ENCODE data around the gene STRIP1. TPM values are rescaled to one million over a fixed set of nuclear protein-coding genes. Genes with fewer than 3 reads are reported as not detected.
A peak's percentile ranks its signal among the peaks of the same experiment; 100 is the strongest.
"Not testable (repeated sequence)": the region's sequence is repeated elsewhere in the genome, so short reads cannot be mapped to it uniquely, and the experiment has no call there.

Gene STRIP1
- polyA plus RNA-seq, 3 donors from 2014 or later: 17.7 to 30.4 (median 19.6) TPM

- no peak overlapping the region for H3K4me3 Mint-ChIP-seq
- peaks cover 5 to 11% (median 7%) of the 10 kb centered on the region in 3 donors for H3K27me3 Mint-ChIP-seq (ENCODE audit: low read depth in 3 of 3)
- no peaks in the 10 kb centered on the region for H3K4me1 Mint-ChIP-seq
- H3K9me3 Mint-ChIP-seq: no peaks in the 10 kb centered on the region
- H3K36me3 Mint-ChIP-seq: no peaks in the 10 kb centered on the region
- no peak for DNase-seq
- no peak overlapping the region for H3K27ac Mint-ChIP-seq
Observed at GRCh38 chr1:110076789-110077500, 42.5 kb downstream of the STRIP1 start.

- not testable (repeated sequence) for H3K4me3 Mint-ChIP-seq, H3K27ac Mint-ChIP-seq
- peaks cover 4 to 24% (median 14%) of the 10 kb centered on the region in 3 donors for H3K27me3 Mint-ChIP-seq (ENCODE audit: low read depth in 3 of 3)
Observed at GRCh38 chr1:110079995-110080394, 45.6 kb downstream of the STRIP1 start.

GRCh38 chr1:110081061-110081460, 46.6 kb downstream of the STRIP1 start:
- Mint-ChIP-seq H3K36me3 (no peaks in the 10 kb centered on the region), H3K27me3 (ENCODE audit: low read depth in 3 of 3) (peaks cover 4 to 26% (median 16%) of the 10 kb centered on the region in 3 donors), H3K4me3 (no peak overlapping the region), H3K27ac (no peak overlapping the region), H3K9me3 (peaks cover 0 to 1% (median 0%) of the 10 kb centered on the region in 6 donors), H3K4me1 (peaks cover 12 to 26% of the 10 kb centered on the region in 2 donors)
- no peak for DNase-seq

More at GRCh38 chr1:110079995-110080394, 45.6 kb downstream of the STRIP1 start:
- not testable (repeated sequence) for DNase-seq, H3K36me3 Mint-ChIP-seq, H3K9me3 Mint-ChIP-seq
- H3K4me1 Mint-ChIP-seq: peaks cover 12 to 23% of the 10 kb centered on the region in 2 donors

- Mint-ChIP-seq H3K4me3 (peak overlapping the region in 3 of 5 donors; percentile 7 to 91 (median 25)), H3K27ac (no peak overlapping the region), H3K4me1 (peaks cover 12 to 26% of the 10 kb centered on the region in 2 donors), H3K9me3 (peaks cover 0 to 1% (median 0%) of the 10 kb centered on the region in 6 donors), H3K36me3 (no peaks in the 10 kb centered on the region), H3K27me3 (ENCODE audit: low read depth in 3 of 3) (peaks cover 4 to 22% (median 16%) of the 10 kb centered on the region in 3 donors)
- no peak for DNase-seq
Observed at GRCh38 chr1:110082477-110082876, 48.1 kb downstream of the STRIP1 start.

GRCh38 chr1:110083061-110083865, 48.8 kb downstream of the STRIP1 start:
- DNase-seq: no peak
- H3K4me3 Mint-ChIP-seq: peak overlapping the region; percentile 78 to 91 (median 85)
- H3K36me3 Mint-ChIP-seq: no peaks in the 10 kb centered on the region
- peaks cover 12 to 26% of the 10 kb centered on the region in 2 donors for H3K4me1 Mint-ChIP-seq
- peaks cover 0 to 1% (median 0%) of the 10 kb centered on the region in 6 donors for H3K9me3 Mint-ChIP-seq
- H3K27me3 Mint-ChIP-seq (ENCODE audit: low read depth in 3 of 3): peaks cover 6 to 24% (median 16%) of the 10 kb centered on the region in 3 donors
- no peak overlapping the region for H3K27ac Mint-ChIP-seq

GRCh38 chr1:110083866-110084226, 49.4 kb downstream of the STRIP1 start:
- Mint-ChIP-seq H3K4me3 (peak overlapping the region; percentile 78 to 91 (median 85)), H3K27ac (no peak overlapping the region), H3K9me3 (peaks cover 0 to 1% (median 0%) of the 10 kb centered on the region in 6 donors), H3K27me3 (ENCODE audit: low read depth in 3 of 3) (peaks cover 8 to 23% (median 16%) of the 10 kb centered on the region in 3 donors), H3K36me3 (no peaks in the 10 kb centered on the region), H3K4me1 (peaks cover 12 to 26% of the 10 kb centered on the region in 2 donors)
- DNase-seq: no peak

- no peak for DNase-seq
- H3K27me3 Mint-ChIP-seq (ENCODE audit: low read depth in 3 of 3): peaks cover 8 to 21% (median 16%) of the 10 kb centered on the region in 3 donors
Observed at GRCh38 chr1:110084227-110085078, 50.0 kb downstream of the STRIP1 start.

GRCh38 chr1:110085671-110086070, 51.2 kb downstream of the STRIP1 start:
- H3K27me3 Mint-ChIP-seq (ENCODE audit: low read depth in 3 of 3): peaks cover 5 to 23% (median 14%) of the 10 kb centered on the region in 3 donors
- no peak overlapping the region for H3K27ac Mint-ChIP-seq
- peak overlapping the region in 4 of 5 donors; percentile 0 to 80 (median 31) for H3K4me3 Mint-ChIP-seq
- no peaks in the 10 kb centered on the region for H3K36me3 Mint-ChIP-seq
- peaks cover 12 to 26% of the 10 kb centered on the region in 2 donors for H3K4me1 Mint-ChIP-seq
- peaks cover 0 to 1% (median 0%) of the 10 kb centered on the region in 6 donors for H3K9me3 Mint-ChIP-seq
- no peak for DNase-seq

More at GRCh38 chr1:110084227-110085078, 50.0 kb downstream of the STRIP1 start:
- peaks cover 0 to 1% (median 0%) of the 10 kb centered on the region in 6 donors for H3K9me3 Mint-ChIP-seq
- peak overlapping the region; percentile 78 to 91 (median 85) for H3K4me3 Mint-ChIP-seq
- no peaks in the 10 kb centered on the region for H3K36me3 Mint-ChIP-seq
- no peak overlapping the region for H3K27ac Mint-ChIP-seq
- peaks cover 12 to 26% of the 10 kb centered on the region in 2 donors for H3K4me1 Mint-ChIP-seq

GRCh38 chr1:110086961-110087360, 52.5 kb downstream of the STRIP1 start:
- Mint-ChIP-seq H3K9me3 (peaks cover 0 to 1% (median 0%) of the 10 kb centered on the region in 6 donors), H3K4me3 (no peak overlapping the region), H3K36me3 (no peaks in the 10 kb centered on the region), H3K4me1 (peaks cover 12 to 26% of the 10 kb centered on the region in 2 donors), H3K27me3 (ENCODE audit: low read depth in 3 of 3) (peaks cover 5 to 22% (median 14%) of the 10 kb centered on the region in 3 donors), H3K27ac (no peak overlapping the region)
- DNase-seq: no peak

GRCh38 chr1:110087812-110088738, 53.7 kb downstream of the STRIP1 start:
- Mint-ChIP-seq H3K27me3 (ENCODE audit: low read depth in 3 of 3) (peaks cover 5 to 15% (median 11%) of the 10 kb centered on the region in 3 donors), H3K4me3 (no peak overlapping the region), H3K9me3 (peaks cover 0 to 1% (median 0%) of the 10 kb centered on the region in 6 donors), H3K36me3 (no peaks in the 10 kb centered on the region), H3K4me1 (peaks cover 12 to 20% of the 10 kb centered on the region in 2 donors), H3K27ac (no peak overlapping the region)
- DNase-seq: peak in 1 of 3 donors; percentile 33

- no peak for DNase-seq
- peaks cover 5 to 11% (median 6%) of the 10 kb centered on the region in 3 donors for H3K27me3 Mint-ChIP-seq (ENCODE audit: low read depth in 3 of 3)
- H3K36me3 Mint-ChIP-seq: no peaks in the 10 kb centered on the region
- H3K4me1 Mint-ChIP-seq: peaks cover 5 to 12% of the 10 kb centered on the region in 2 donors
- no peak overlapping the region for H3K27ac Mint-ChIP-seq
- no peak overlapping the region for H3K4me3 Mint-ChIP-seq
- peaks cover 0 to 1% (median 0%) of the 10 kb centered on the region in 6 donors for H3K9me3 Mint-ChIP-seq
Observed at GRCh38 chr1:110088739-110089316, 54.4 kb downstream of the STRIP1 start.
